IPS-20b (cell line): ENCODE data around the gene MSI2.

ENCODE experiments used
- H3K27ac ChIP-seq: one replicate; pipeline ENCODE4 v1.5.1; 2013; ENCODE audit warnings: low read length
- H3K27me3 ChIP-seq: 2 replicates; pipeline ENCODE4 v1.6.1; 2013; ENCODE audit warnings: mild to moderate bottlenecking, low read length, inconsistent platforms; ENCODE audit not compliant: insufficient read depth
- H3K36me3 ChIP-seq: 2 replicates; pipeline ENCODE4 v1.6.1; 2013; ENCODE audit warnings: low read depth, mild to moderate bottlenecking, inconsistent platforms, low read length, moderate library complexity; ENCODE audit not compliant: insufficient read depth
- H3K4me1 ChIP-seq: 2 replicates; pipeline ENCODE4 v1.6.1; 2013; ENCODE audit warnings: mild to moderate bottlenecking, control low read depth, inconsistent platforms, low read length, moderate library complexity; ENCODE audit not compliant: insufficient read depth
- H3K4me3 ChIP-seq: 2 replicates; pipeline ENCODE4 v1.5.1; 2013; ENCODE audit warnings: mild to moderate bottlenecking, low read length, inconsistent platforms
- H3K9ac ChIP-seq: 2 replicates; pipeline ENCODE4 v1.6.1; 2013; ENCODE audit warnings: low read depth, mild to moderate bottlenecking, inconsistent platforms, low read length, moderate library complexity
- H3K9me3 ChIP-seq: 2 replicates; pipeline ENCODE4 v1.6.1; 2013; ENCODE audit warnings: mild to moderate bottlenecking, low read depth, low read length, inconsistent platforms; ENCODE audit not compliant: insufficient read depth

Gene MSI2

DNA sequence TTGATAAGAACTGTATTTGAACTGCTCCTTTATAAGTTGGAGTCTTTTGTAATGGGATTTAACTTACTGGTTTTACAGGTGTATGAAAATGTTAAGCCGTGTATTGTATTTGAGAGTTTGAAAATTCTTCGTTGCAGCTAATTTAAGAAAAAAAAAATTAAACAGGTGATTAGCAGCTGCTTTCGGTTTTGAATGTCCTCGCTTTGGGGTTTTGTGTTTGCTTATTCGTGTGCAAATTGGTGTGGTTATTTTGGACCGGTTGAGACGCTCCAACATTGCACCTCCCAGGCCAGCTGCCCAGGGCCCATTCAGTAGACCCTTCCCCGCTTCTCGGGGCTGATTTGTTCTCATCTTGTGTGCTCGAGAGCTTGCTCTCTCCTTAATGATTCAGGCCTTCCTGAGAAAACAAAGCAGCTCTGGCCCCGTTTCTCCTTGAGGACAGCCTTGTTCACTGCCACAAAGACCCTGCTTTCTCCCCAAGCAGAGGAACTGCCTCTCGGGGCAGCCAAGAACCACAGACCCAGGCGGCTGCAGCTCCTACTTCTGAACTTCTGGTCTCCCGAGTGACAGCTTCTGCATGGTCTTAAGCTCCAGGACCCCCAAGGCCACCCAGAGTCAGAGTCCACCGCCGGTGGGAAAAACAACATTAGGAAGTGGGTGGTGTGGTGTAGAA is 100.5 kb downstream of the MSI2 start:
- Histone ChIP-seq H3K27ac (no peak overlapping the region), H3K4me3 (no peak overlapping the region), H3K36me3 (0 out of 2 replicates have a peak, but pooled peaks cover 4% of the 10 kb centered on the region)

DNA sequence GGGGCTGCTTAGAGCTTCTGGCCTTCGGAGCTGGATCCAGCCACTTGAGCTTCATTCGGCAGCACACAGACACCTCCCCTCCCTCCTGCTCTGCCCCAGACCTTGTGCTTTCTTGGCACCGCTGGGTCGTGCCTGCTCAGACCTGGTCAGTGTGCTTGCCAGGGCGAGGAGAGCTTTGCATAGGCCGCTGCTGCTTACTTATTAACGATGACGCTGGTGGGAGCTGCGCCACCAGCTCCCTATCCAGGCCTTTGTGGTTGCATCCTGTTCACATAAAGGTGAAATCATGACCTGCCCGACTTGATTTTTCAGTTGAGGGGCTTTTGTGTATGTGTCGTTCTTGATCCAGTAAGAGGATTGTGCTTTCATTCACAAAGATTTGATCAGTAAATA is 101.1 kb downstream of the MSI2 start:
- peaks cover 17% of the 10 kb centered on the region; the same call in 1 of the 2 replicates for H3K4me1 ChIP-seq
- H3K9me3 ChIP-seq = no peaks in the 10 kb centered on the region
- H3K9ac ChIP-seq = peak overlapping the region; percentile 57; the same call in 1 of the 2 replicates
- no peak overlapping the region for H3K27ac ChIP-seq
- H3K4me3 ChIP-seq = no peak overlapping the region
- H3K27me3 ChIP-seq = no peaks in the 10 kb centered on the region
- H3K36me3 ChIP-seq = 0 out of 2 replicates have a peak, but pooled peaks cover 4% of the 10 kb centered on the region

More for the DNA sequence above, 100.5 kb downstream of the MSI2 start:
- Histone ChIP-seq H3K4me1 (peaks cover 17% of the 10 kb centered on the region; the same call in 1 of the 2 replicates), H3K9me3 (no peaks in the 10 kb centered on the region), H3K27me3 (no peaks in the 10 kb centered on the region), H3K9ac (peak overlapping the region; percentile 57; the same call in 1 of the 2 replicates)

DNA sequence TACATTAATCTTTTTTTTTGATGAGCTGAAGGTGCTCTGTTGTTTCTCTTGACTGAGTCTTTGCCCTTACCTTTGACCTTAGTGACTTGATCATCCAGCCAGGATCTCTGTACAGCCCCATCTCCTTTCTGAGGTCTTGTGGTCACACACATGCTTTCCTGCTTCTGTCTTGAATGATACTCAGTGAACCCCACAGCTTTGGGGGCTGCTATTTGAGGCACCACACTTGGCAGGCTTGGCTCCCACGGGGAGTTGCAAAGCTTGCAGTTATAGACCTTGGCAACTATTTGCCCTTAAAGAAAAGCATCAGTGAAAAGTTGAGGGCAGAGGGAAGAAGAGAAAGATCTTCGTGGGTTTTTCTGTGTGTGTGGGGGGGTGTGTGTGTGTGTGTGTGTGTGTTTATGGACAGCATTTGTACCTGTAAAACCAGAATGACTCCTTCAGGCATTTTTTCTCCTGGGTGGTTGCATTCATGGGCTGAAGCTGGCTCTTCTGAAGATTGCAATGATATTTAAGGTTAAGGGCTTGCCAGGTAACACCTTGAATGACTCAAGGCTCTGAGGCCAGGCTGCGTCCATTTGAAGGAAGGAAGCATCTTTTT is 101.6 kb downstream of the MSI2 start:
- H3K9ac ChIP-seq = no peak overlapping the region; the same call in 1 of the 2 replicates
- no peak overlapping the region for H3K27ac ChIP-seq
- H3K9me3 ChIP-seq = no peaks in the 10 kb centered on the region
- no peak overlapping the region for H3K4me3 ChIP-seq
- H3K4me1 ChIP-seq = peaks cover 17% of the 10 kb centered on the region; the same call in 1 of the 2 replicates
- 0 out of 2 replicates have a peak, but pooled peaks cover 2% of the 10 kb centered on the region for H3K36me3 ChIP-seq
- H3K27me3 ChIP-seq = no peaks in the 10 kb centered on the region

- no peak overlapping the region for H3K27ac ChIP-seq
- H3K9me3 ChIP-seq = no peaks in the 10 kb centered on the region
- H3K4me1 ChIP-seq = peaks cover 23% of the 10 kb centered on the region; the same call in 1 of the 2 replicates
- H3K27me3 ChIP-seq = no peaks in the 10 kb centered on the region
- H3K36me3 ChIP-seq = no peaks in the 10 kb centered on the region
- no peak overlapping the region for H3K4me3 ChIP-seq
- H3K9ac ChIP-seq = no peak overlapping the region
Measured at GRCh38 chr17:57360266-57360665, 103.9 kb downstream of the MSI2 start.

GRCh38 chr17:57362797-57363556 is 106.7 kb downstream of the MSI2 start:
- no peaks in the 10 kb centered on the region for H3K27me3 ChIP-seq
- H3K36me3 ChIP-seq = no peaks in the 10 kb centered on the region
- H3K4me1 ChIP-seq = peaks cover 14% of the 10 kb centered on the region; the same call in 1 of the 2 replicates
- H3K9ac ChIP-seq = no peak overlapping the region
- no peak overlapping the region for H3K4me3 ChIP-seq
- H3K9me3 ChIP-seq = no peaks in the 10 kb centered on the region
- H3K27ac ChIP-seq = no peak overlapping the region

GRCh38 chr17:57363580-57363979 is 107.3 kb downstream of the MSI2 start:
- Histone ChIP-seq H3K4me1 (peaks cover 14% of the 10 kb centered on the region; the same call in 1 of the 2 replicates), H3K27ac (no peak overlapping the region), H3K27me3 (no peaks in the 10 kb centered on the region), H3K9ac (no peak overlapping the region), H3K36me3 (no peaks in the 10 kb centered on the region), H3K9me3 (no peaks in the 10 kb centered on the region), H3K4me3 (no peak overlapping the region)

GRCh38 chr17:57363998-57364643 is 107.8 kb downstream of the MSI2 start:
- Histone ChIP-seq H3K4me1 (peaks cover 14% of the 10 kb centered on the region; the same call in 1 of the 2 replicates), H3K27ac (no peak overlapping the region), H3K36me3 (no peaks in the 10 kb centered on the region), H3K4me3 (no peak overlapping the region), H3K9ac (no peak overlapping the region), H3K27me3 (no peaks in the 10 kb centered on the region), H3K9me3 (no peaks in the 10 kb centered on the region)

DNA sequence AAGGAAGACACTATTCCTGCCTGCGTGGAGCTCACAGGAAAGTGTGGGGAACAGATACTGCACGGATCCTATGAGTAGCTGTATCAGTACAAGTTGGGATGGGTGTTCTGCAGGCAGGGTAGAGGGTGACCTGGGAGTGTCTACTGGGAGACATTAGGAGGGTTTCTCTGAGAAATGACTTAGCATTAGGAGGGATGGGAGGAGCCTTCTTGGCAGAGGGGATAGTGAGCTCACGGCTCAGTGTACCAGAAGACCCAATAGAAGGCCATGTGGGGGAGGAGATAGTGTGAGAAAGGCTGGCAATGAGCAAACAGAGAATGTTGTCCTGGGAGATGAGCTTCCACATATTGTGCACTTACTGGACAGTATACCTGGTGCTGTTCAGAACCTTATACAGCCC is 109.1 kb downstream of the MSI2 start:
- no peak overlapping the region for H3K27ac ChIP-seq
- H3K36me3 ChIP-seq = no peaks in the 10 kb centered on the region
- no peaks in the 10 kb centered on the region for H3K9me3 ChIP-seq
- no peak overlapping the region for H3K4me3 ChIP-seq
- peaks cover 14% of the 10 kb centered on the region; the same call in 1 of the 2 replicates for H3K4me1 ChIP-seq
- no peak overlapping the region for H3K9ac ChIP-seq
- H3K27me3 ChIP-seq = no peaks in the 10 kb centered on the region

DNA sequence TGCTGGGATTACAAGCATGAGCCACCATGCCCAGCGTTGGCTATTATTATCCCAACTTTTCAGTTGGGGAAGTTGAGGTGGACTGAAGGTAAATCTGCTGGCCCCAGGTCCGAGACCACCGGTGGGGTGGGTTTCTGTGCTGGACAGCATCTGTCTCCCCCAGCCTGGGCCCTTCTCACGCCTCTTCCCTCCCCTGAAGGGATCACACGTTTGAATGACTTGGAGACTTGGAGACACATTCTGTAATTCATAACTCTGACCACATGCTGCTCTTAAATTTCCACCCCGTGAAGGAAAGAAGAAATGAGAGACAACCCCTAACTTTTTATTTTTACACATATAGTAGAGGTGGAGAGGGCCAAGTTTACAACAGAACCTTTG is 109.8 kb downstream of the MSI2 start:
- no peaks in the 10 kb centered on the region for H3K9me3 ChIP-seq
- no peak overlapping the region for H3K27ac ChIP-seq
- H3K9ac ChIP-seq = no peak overlapping the region
- no peaks in the 10 kb centered on the region for H3K27me3 ChIP-seq
- no peaks in the 10 kb centered on the region for H3K36me3 ChIP-seq
- H3K4me3 ChIP-seq = no peak overlapping the region
- H3K4me1 ChIP-seq = peaks cover 14% of the 10 kb centered on the region; the same call in 1 of the 2 replicates

GRCh38 chr17:57366558-57367351 is 110.4 kb downstream of the MSI2 start:
- Histone ChIP-seq H3K4me3 (no peak overlapping the region), H3K4me1 (peaks cover 14% of the 10 kb centered on the region; the same call in 1 of the 2 replicates), H3K36me3 (no peaks in the 10 kb centered on the region), H3K9ac (no peak overlapping the region), H3K9me3 (no peaks in the 10 kb centered on the region), H3K27ac (no peak overlapping the region), H3K27me3 (no peaks in the 10 kb centered on the region)
